GM21786 (cell line): ENCODE data around the gene CD68.
"Not testable (repeated sequence)": the region's sequence is repeated elsewhere in the genome, so short reads cannot be mapped to it uniquely, and the experiment has no call there.

Source experiments
- ATAC-seq: cut with Tn5 transposase; IDR thresholded peaks from one replicate; pipeline ENCODE4 v1.9.1; 2021; ENCODE audit not compliant: unreplicated experiment

CD68 gene

GRCh38 chr17:7580604-7581575, 1.5 kb downstream of the CD68 start:
- ATAC-seq: no peak

- no peak for ATAC-seq
Observed at GRCh38 chr17:7582396-7583252, 3.2 kb downstream of the CD68 start.

- peak; percentile 51 for ATAC-seq
Observed at GRCh38 chr17:7583253-7584109, 4.0 kb downstream of the CD68 start, which contains the start of gene MPDU1. MPDU1 (plus strand) TSS chr17:7583852; CDS start chr17:7583863, 11 bp downstream.

- no peak for ATAC-seq
Observed at GRCh38 chr17:7586673-7587419, 7.4 kb downstream of the CD68 start.

GRCh38 chr17:7587420-7588151, 8.1 kb downstream of the CD68 start:
- no peak for ATAC-seq

GRCh38 chr17:7588553-7589203, 9.2 kb downstream of the CD68 start:
- no peak for ATAC-seq

- ATAC-seq: no peak
Observed at GRCh38 chr17:7589204-7589868, 9.9 kb downstream of the CD68 start.

GRCh38 chr17:7589891-7590691, 10.7 kb downstream of the CD68 start, which contains the start of gene SOX15:
SOX15 (minus strand) TSS chr17:7590094; CDS start chr17:7589676, 418 bp downstream.
- ATAC-seq: no peak

GRCh38 chr17:7590743-7591142, 11.3 kb downstream of the CD68 start:
- ATAC-seq: no peak

- no peak for ATAC-seq
Observed at GRCh38 chr17:7591596-7591995, 12.2 kb downstream of the CD68 start.

GRCh38 chr17:7592422-7593021, 13.1 kb downstream of the CD68 start:
- no peak for ATAC-seq

GRCh38 chr17:7593296-7593695, 13.9 kb downstream of the CD68 start:
- ATAC-seq: no peak

- ATAC-seq: not testable (repeated sequence)
Observed at GRCh38 chr17:7597561-7597960, 18.1 kb downstream of the CD68 start.

GRCh38 chr17:7606280-7606679, 26.8 kb downstream of the CD68 start:
- no peak for ATAC-seq

GRCh38 chr17:7610641-7611040, 31.2 kb downstream of the CD68 start:
- ATAC-seq: no peak

GRCh38 chr17:7611635-7612293, 32.3 kb downstream of the CD68 start:
- no peak for ATAC-seq

- ATAC-seq: no peak
Observed at GRCh38 chr17:7612294-7612640, 32.8 kb downstream of the CD68 start.
